ENCODE results near the gene ZNG1F.
"Not testable (repeated sequence)": the region's sequence is repeated elsewhere in the genome, so short reads cannot be mapped to it uniquely, and the experiment has no call there.

The ZNG1F gene

GRCh38 chr9:41128581-41128980 lies 60.5 kb downstream of the ZNG1F start, which contains the start of gene FOXD4L6:
FOXD4L6 (minus strand) TSS chr9:41128681; CDS start chr9:41128383, 298 bp downstream.
- not testable (repeated sequence) for H3K4me3 Mint-ChIP-seq; H3K27ac Mint-ChIP-seq; H3K9me3 Mint-ChIP-seq; H3K27me3 Mint-ChIP-seq (ENCODE audit: low read depth); H3K4me1 Mint-ChIP-seq; H3K36me3 Mint-ChIP-seq (ENCODE audit: low read depth)

- H3K9me3 Mint-ChIP-seq: not testable (repeated sequence)
These were observed 62.2 kb downstream of the ZNG1F start for GRCh38 chr9:41126746-41127446.

GRCh38 chr9:41125936-41126335 lies 63.2 kb downstream of the ZNG1F start:
- not testable (repeated sequence) for H3K27me3 Mint-ChIP-seq (ENCODE audit: low read depth); H3K4me1 Mint-ChIP-seq; H3K9me3 Mint-ChIP-seq

More at GRCh38 chr9:41126746-41127446, 62.2 kb downstream of the ZNG1F start:
- H3K36me3 Mint-ChIP-seq (ENCODE audit: low read depth); H3K4me1 Mint-ChIP-seq; H3K4me3 Mint-ChIP-seq; H3K27me3 Mint-ChIP-seq (ENCODE audit: low read depth); H3K27ac Mint-ChIP-seq: not testable (repeated sequence)

GRCh38 chr9:41125109-41125658 lies 63.9 kb downstream of the ZNG1F start:
- H3K27me3 Mint-ChIP-seq (ENCODE audit: low read depth); H3K9me3 Mint-ChIP-seq; H3K27ac Mint-ChIP-seq; H3K4me3 Mint-ChIP-seq; H3K36me3 Mint-ChIP-seq (ENCODE audit: low read depth); H3K4me1 Mint-ChIP-seq: not testable (repeated sequence)

More at GRCh38 chr9:41125936-41126335, 63.2 kb downstream of the ZNG1F start:
- H3K4me3 Mint-ChIP-seq; H3K36me3 Mint-ChIP-seq (ENCODE audit: low read depth); H3K27ac Mint-ChIP-seq: not testable (repeated sequence)

- H3K4me1 Mint-ChIP-seq; H3K27me3 Mint-ChIP-seq (ENCODE audit: low read depth); H3K9me3 Mint-ChIP-seq; H3K4me3 Mint-ChIP-seq; H3K36me3 Mint-ChIP-seq (ENCODE audit: low read depth); H3K27ac Mint-ChIP-seq: not testable (repeated sequence)
These were observed 64.6 kb downstream of the ZNG1F start for GRCh38 chr9:41124250-41125108.

GRCh38 chr9:41123812-41124211 lies 65.3 kb downstream of the ZNG1F start:
- H3K36me3 Mint-ChIP-seq (ENCODE audit: low read depth); H3K27ac Mint-ChIP-seq; H3K4me1 Mint-ChIP-seq; H3K4me3 Mint-ChIP-seq; H3K9me3 Mint-ChIP-seq: not testable (repeated sequence)
- peaks cover 10% of the 10 kb centered on the region for H3K27me3 Mint-ChIP-seq (ENCODE audit: low read depth)

GRCh38 chr9:41123396-41123795 lies 65.7 kb downstream of the ZNG1F start:
- H3K27me3 Mint-ChIP-seq (ENCODE audit: low read depth): peaks cover 10% of the 10 kb centered on the region
- H3K27ac Mint-ChIP-seq; H3K9me3 Mint-ChIP-seq; H3K4me3 Mint-ChIP-seq; H3K36me3 Mint-ChIP-seq (ENCODE audit: low read depth); H3K4me1 Mint-ChIP-seq: not testable (repeated sequence)

- not testable (repeated sequence) for H3K27me3 Mint-ChIP-seq (ENCODE audit: low read depth); H3K9me3 Mint-ChIP-seq; H3K27ac Mint-ChIP-seq; H3K36me3 Mint-ChIP-seq (ENCODE audit: low read depth); H3K4me3 Mint-ChIP-seq; H3K4me1 Mint-ChIP-seq
These were observed 68.4 kb downstream of the ZNG1F start for GRCh38 chr9:41120696-41121095.

GRCh38 chr9:41119719-41120118 lies 69.4 kb downstream of the ZNG1F start:
- not testable (repeated sequence) for H3K4me1 Mint-ChIP-seq; H3K9me3 Mint-ChIP-seq; H3K4me3 Mint-ChIP-seq; H3K27me3 Mint-ChIP-seq (ENCODE audit: low read depth); H3K36me3 Mint-ChIP-seq (ENCODE audit: low read depth); H3K27ac Mint-ChIP-seq

- not testable (repeated sequence) for H3K27me3 Mint-ChIP-seq (ENCODE audit: low read depth); H3K4me3 Mint-ChIP-seq; H3K9me3 Mint-ChIP-seq; H3K4me1 Mint-ChIP-seq; H3K27ac Mint-ChIP-seq; H3K36me3 Mint-ChIP-seq (ENCODE audit: low read depth)
These were observed 69.8 kb downstream of the ZNG1F start for GRCh38 chr9:41119311-41119710.

GRCh38 chr9:41113348-41113747 lies 75.8 kb downstream of the ZNG1F start:
- not testable (repeated sequence) for H3K27ac Mint-ChIP-seq; H3K36me3 Mint-ChIP-seq (ENCODE audit: low read depth); H3K9me3 Mint-ChIP-seq; H3K4me1 Mint-ChIP-seq; H3K4me3 Mint-ChIP-seq; H3K27me3 Mint-ChIP-seq (ENCODE audit: low read depth)

GRCh38 chr9:41111414-41111813 lies 77.7 kb downstream of the ZNG1F start:
- not testable (repeated sequence) for H3K27me3 Mint-ChIP-seq (ENCODE audit: low read depth); H3K4me3 Mint-ChIP-seq; H3K4me1 Mint-ChIP-seq; H3K36me3 Mint-ChIP-seq (ENCODE audit: low read depth); H3K27ac Mint-ChIP-seq; H3K9me3 Mint-ChIP-seq

GRCh38 chr9:41110913-41111312 lies 78.2 kb downstream of the ZNG1F start:
- not testable (repeated sequence) for H3K27ac Mint-ChIP-seq; H3K4me3 Mint-ChIP-seq; H3K27me3 Mint-ChIP-seq (ENCODE audit: low read depth); H3K4me1 Mint-ChIP-seq; H3K9me3 Mint-ChIP-seq; H3K36me3 Mint-ChIP-seq (ENCODE audit: low read depth)

GRCh38 chr9:41109253-41109652 lies 79.9 kb downstream of the ZNG1F start:
- H3K27ac Mint-ChIP-seq; H3K9me3 Mint-ChIP-seq; H3K4me3 Mint-ChIP-seq; H3K27me3 Mint-ChIP-seq (ENCODE audit: low read depth); H3K4me1 Mint-ChIP-seq; H3K36me3 Mint-ChIP-seq (ENCODE audit: low read depth): not testable (repeated sequence)

GRCh38 chr9:41108816-41109215 lies 80.3 kb downstream of the ZNG1F start:
- not testable (repeated sequence) for H3K27me3 Mint-ChIP-seq (ENCODE audit: low read depth); H3K36me3 Mint-ChIP-seq (ENCODE audit: low read depth); H3K9me3 Mint-ChIP-seq; H3K27ac Mint-ChIP-seq; H3K4me1 Mint-ChIP-seq; H3K4me3 Mint-ChIP-seq

Data from nephron (organoid).